ENCODE results near the gene NOX4.

DNA sequence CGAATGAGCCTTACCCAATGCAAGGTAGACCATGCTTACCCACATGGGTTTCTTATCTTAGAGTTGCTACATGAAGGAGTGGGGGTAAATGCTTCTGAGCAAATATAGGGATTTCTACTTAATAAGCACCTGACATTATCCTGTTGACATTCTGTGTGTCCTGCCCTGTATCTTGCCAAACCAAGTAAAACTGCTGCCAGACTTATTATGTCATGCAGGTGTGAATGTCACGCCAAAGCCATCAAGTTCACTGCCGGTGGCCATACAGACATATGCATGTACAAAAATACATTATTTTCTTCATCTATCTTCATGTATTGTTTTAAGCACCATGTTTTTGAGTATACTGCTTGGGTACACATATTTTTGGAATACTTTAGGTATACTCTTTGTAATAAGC, 70.2 kb downstream of the NOX4 start:
- TF ChIP-seq, protein P1, sequence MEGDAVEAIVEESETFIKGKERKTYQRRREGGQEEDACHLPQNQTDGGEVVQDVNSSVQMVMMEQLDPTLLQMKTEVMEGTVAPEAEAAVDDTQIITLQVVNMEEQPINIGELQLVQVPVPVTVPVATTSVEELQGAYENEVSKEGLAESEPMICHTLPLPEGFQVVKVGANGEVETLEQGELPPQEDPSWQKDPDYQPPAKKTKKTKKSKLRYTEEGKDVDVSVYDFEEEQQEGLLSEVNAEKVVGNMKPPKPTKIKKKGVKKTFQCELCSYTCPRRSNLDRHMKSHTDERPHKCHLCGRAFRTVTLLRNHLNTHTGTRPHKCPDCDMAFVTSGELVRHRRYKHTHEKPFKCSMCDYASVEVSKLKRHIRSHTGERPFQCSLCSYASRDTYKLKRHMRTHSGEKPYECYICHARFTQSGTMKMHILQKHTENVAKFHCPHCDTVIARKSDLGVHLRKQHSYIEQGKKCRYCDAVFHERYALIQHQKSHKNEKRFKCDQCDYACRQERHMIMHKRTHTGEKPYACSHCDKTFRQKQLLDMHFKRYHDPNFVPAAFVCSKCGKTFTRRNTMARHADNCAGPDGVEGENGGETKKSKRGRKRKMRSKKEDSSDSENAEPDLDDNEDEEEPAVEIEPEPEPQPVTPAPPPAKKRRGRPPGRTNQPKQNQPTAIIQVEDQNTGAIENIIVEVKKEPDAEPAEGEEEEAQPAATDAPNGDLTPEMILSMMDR (conservative IDR thresholded peaks at IDR 0.05), result no peak
- TF ChIP-seq EZH2 (IDR thresholded peaks at IDR 0.05; ENCODE audit: low read depth), result no peak

Data from PC-9 (cell line).